DOHH2 (cell line): ENCODE measurements around the gene CFAP92.

Experiments used
- H3F3A ChIP-seq: fragments of 200-600 bp; sonication (generic), shearing (Covaris generic); 2 replicates; pipeline ENCODE4 v1.6.0; 2016; ENCODE audit warnings: antibody characterized with exemption, mild to moderate bottlenecking; ENCODE audit not compliant: control insufficient read depth, insufficient read depth
- H3K27ac ChIP-seq: fragments of 200-600 bp; sonication (generic); 2 replicates; pipeline ENCODE4 v1.5.1; 2014; ENCODE audit warnings: low read depth, mild to moderate bottlenecking, low read length, moderate library complexity
- H3K27me3 ChIP-seq: fragments of 200-600 bp; sonication (generic); 2 replicates; pipeline ENCODE4 v1.6.1; 2014; ENCODE audit warnings: mild to moderate bottlenecking, low read length, mixed read lengths; ENCODE audit not compliant: control insufficient read depth
- H3K36me3 ChIP-seq: fragments of 200-600 bp; sonication (generic); 2 replicates; pipeline ENCODE4 v1.6.1; 2014; ENCODE audit warnings: mild to moderate bottlenecking, low read length, moderate library complexity, mixed read lengths; ENCODE audit not compliant: control insufficient read depth
- H3K4me1 ChIP-seq: fragments of 200-600 bp; sonication (generic); 2 replicates; pipeline ENCODE4 v1.6.1; 2014; ENCODE audit warnings: mild to moderate bottlenecking, low read length, mixed read lengths; ENCODE audit not compliant: control insufficient read depth
- H3K4me2 ChIP-seq: fragments of 200-600 bp; sonication (generic); 2 replicates; pipeline ENCODE4 v1.6.0; 2014; ENCODE audit warnings: mild to moderate bottlenecking, low read length, moderate library complexity
- H3K4me3 ChIP-seq: fragments of 200-600 bp; sonication (generic); 2 replicates; pipeline ENCODE4 v1.5.1; 2014; ENCODE audit warnings: mild to moderate bottlenecking, low read length, mixed read lengths
- H3K79me2 ChIP-seq: fragments of 200-600 bp; sonication (generic); 2 replicates; pipeline ENCODE4 v1.6.1; 2014; ENCODE audit warnings: mild to moderate bottlenecking, low read length, mixed read lengths; ENCODE audit not compliant: control insufficient read depth
- H3K9me2 ChIP-seq: fragments of 200-600 bp; sonication (generic); replicated peaks from 2 replicates; pipeline ENCODE4 v1.6.1; 2014; ENCODE audit warnings: mild to moderate bottlenecking, low read length, mixed read lengths; ENCODE audit not compliant: control insufficient read depth
- H3K9me3 ChIP-seq: fragments of 200-600 bp; sonication (generic); 2 replicates; pipeline ENCODE4 v1.6.1; 2014; ENCODE audit warnings: antibody characterized with exemption, low read length, mixed read lengths; ENCODE audit not compliant: control insufficient read depth, insufficient read depth
- H4K20me1 ChIP-seq: fragments of 200-600 bp; sonication (generic); 2 replicates; pipeline ENCODE4 v1.6.0; 2014; ENCODE audit warnings: low read depth, mild to moderate bottlenecking, antibody characterized with exemption, low read length, moderate library complexity; ENCODE audit not compliant: control insufficient read depth, insufficient read depth
- EZH2phosphoT487 ChIP-seq: fragments of 200-600 bp; sonication (generic); IDR thresholded peaks from 2 replicates; pipeline ENCODE4 v1.6.1; 2017; ENCODE audit warnings: borderline replicate concordance, mild to moderate bottlenecking, antibody characterized with exemption, low read length, moderate library complexity, mixed read lengths
- TF ChIP-seq, protein P1 (sequence below): fragments of 200-600 bp; sonication (generic); IDR thresholded peaks from one replicate; pipeline ENCODE4 v1.5.1; 2014; ENCODE audit warnings: antibody characterized with exemption, mild to moderate bottlenecking, low read depth, low read length; ENCODE audit not compliant: poor library complexity, severe bottlenecking

Gene CFAP92

DNA sequence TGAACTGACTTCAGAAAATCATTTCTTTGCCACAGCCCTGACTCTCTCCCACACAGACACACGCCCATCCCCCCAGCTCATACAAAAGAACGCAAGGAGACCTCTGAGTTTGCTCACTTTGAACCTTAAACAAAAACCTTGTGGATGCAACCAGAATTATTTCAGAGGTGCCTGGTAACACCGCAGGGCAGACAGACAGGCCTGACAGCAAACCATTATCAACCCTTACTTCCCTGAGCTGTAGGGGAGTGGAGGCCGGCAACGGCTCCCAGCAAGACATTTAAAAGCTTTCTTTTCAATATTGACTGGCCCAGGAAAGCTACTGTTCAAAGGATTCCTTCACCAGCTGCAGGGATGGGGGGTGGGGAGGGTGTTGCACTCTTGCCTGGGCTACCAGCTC, 5.2 kb upstream of the CFAP92 start:
- Histone ChIP-seq H3K27ac (no peak overlapping the region), H4K20me1 (no peaks in the 10 kb centered on the region), H3F3A (no peaks in the 10 kb centered on the region), H3K4me1 (peaks cover 21% of the 10 kb centered on the region), H3K9me3 (no peaks in the 10 kb centered on the region), H3K9me2 (no peaks in the 10 kb centered on the region), H3K27me3 (peaks cover 44% of the 10 kb centered on the region), H3K4me3 (no peak overlapping the region), H3K4me2 (no peak overlapping the region), H3K79me2 (no peaks in the 10 kb centered on the region), H3K36me3 (no peaks in the 10 kb centered on the region)
- TF ChIP-seq, protein P1, sequence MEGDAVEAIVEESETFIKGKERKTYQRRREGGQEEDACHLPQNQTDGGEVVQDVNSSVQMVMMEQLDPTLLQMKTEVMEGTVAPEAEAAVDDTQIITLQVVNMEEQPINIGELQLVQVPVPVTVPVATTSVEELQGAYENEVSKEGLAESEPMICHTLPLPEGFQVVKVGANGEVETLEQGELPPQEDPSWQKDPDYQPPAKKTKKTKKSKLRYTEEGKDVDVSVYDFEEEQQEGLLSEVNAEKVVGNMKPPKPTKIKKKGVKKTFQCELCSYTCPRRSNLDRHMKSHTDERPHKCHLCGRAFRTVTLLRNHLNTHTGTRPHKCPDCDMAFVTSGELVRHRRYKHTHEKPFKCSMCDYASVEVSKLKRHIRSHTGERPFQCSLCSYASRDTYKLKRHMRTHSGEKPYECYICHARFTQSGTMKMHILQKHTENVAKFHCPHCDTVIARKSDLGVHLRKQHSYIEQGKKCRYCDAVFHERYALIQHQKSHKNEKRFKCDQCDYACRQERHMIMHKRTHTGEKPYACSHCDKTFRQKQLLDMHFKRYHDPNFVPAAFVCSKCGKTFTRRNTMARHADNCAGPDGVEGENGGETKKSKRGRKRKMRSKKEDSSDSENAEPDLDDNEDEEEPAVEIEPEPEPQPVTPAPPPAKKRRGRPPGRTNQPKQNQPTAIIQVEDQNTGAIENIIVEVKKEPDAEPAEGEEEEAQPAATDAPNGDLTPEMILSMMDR = no peak

DNA sequence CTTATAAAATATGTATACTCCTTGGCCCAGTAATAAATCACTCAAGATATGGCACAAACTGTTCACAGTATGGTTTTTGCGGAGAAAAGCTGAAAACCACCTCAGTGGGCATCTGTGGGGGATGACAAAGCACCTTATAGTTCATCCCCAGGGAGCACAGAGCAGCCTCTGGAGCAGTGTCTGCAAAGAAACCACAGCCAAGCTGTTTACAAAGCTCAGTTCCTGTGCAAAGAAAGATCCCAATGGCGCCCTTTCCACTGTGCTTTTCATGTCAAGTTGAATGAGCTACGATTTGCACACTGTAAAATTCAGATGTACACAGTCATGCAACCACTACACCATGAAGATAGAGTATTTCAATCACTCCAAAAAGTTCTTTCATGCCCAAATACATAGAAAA, 4.7 kb upstream of the CFAP92 start:
- Histone ChIP-seq H3K27me3 (peaks cover 45% of the 10 kb centered on the region), H3K79me2 (no peaks in the 10 kb centered on the region), H3K4me2 (peak overlapping the region; percentile 15; the same call in 1 of the 2 replicates), H3K4me3 (no peak overlapping the region), H3K4me1 (peaks cover 26% of the 10 kb centered on the region), H3K36me3 (no peaks in the 10 kb centered on the region), H4K20me1 (no peaks in the 10 kb centered on the region), H3K27ac (no peak overlapping the region), H3K9me3 (no peaks in the 10 kb centered on the region), H3K9me2 (no peaks in the 10 kb centered on the region), H3F3A (no peaks in the 10 kb centered on the region)
- TF ChIP-seq, protein P1 = no peak
- TF ChIP-seq EZH2phosphoT487 = no peak

DNA sequence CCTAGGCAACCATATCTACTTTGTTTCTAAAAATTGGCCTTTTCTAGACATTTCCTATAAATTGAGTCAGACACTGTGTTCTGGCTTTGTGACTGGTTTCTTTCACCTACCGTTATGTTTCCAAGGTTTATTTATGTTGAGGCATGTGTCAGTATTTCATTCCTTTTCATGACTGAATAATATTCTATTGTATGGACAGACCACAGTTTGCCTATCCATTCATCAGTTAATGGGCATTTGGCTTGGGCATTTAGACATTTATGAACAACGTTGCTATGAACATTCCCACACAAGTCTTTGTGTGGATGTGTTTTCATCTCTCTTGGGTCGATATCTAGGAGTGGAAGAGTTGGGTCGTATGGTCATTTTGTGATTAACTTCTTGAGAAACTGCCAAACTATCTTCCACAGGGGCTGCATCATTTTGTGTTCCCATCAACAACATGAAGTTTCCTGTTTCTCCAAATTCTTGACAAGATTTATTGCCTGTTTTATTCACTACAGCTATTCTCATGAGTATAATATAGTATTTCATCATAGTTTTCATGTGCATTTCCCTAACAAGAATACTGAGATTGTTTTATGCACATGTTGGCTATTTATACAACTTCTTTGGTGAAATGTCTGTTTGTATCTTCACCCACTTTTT, 3.7 kb upstream of the CFAP92 start:
- H3K36me3 ChIP-seq = no peaks in the 10 kb centered on the region
- H4K20me1 ChIP-seq = no peaks in the 10 kb centered on the region
- H3K9me2 ChIP-seq = no peaks in the 10 kb centered on the region
- no peak overlapping the region for H3K4me3 ChIP-seq
- H3K4me2 ChIP-seq = no peak overlapping the region
- no peaks in the 10 kb centered on the region for H3K9me3 ChIP-seq
- no peak for TF ChIP-seq EZH2phosphoT487
- TF ChIP-seq, protein P1 = no peak
- no peaks in the 10 kb centered on the region for H3F3A ChIP-seq
- H3K27me3 ChIP-seq = peaks cover 41% of the 10 kb centered on the region
- no peaks in the 10 kb centered on the region for H3K79me2 ChIP-seq
- H3K4me1 ChIP-seq = peaks cover 29% of the 10 kb centered on the region
- no peak overlapping the region for H3K27ac ChIP-seq

DNA sequence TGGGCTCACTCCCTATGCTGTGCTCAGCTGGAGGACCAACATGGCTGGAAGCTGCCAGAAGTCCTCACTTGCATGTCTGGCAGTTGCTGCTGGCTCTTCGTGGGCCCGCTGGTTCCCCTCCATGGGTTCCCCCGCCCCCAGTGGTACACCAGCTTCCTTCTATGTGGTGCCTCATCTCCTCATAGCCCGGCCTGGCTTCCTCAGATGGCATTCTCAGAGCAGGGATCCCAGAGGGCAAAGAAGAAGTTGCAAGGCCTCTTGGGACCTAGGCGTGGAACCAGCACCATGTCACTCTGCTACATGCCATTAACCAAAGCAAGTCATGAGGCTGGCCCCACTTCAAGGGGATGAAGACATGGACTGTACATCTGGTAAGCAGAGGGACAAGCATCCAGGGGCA, 2.9 kb upstream of the CFAP92 start:
- Histone ChIP-seq H3K36me3 (no peaks in the 10 kb centered on the region), H4K20me1 (no peaks in the 10 kb centered on the region), H3K9me3 (no peaks in the 10 kb centered on the region), H3K4me2 (no peak overlapping the region), H3K79me2 (no peaks in the 10 kb centered on the region), H3K4me3 (no peak overlapping the region), H3F3A (no peaks in the 10 kb centered on the region), H3K4me1 (peaks cover 29% of the 10 kb centered on the region), H3K27me3 (peaks cover 33% of the 10 kb centered on the region), H3K27ac (no peak overlapping the region), H3K9me2 (no peaks in the 10 kb centered on the region)
- no peak for TF ChIP-seq EZH2phosphoT487
- TF ChIP-seq, protein P1 = no peak
